CMK (cell line): ENCODE data around the gene CPXM1.
"Not testable (repeated sequence)": the region's sequence is repeated elsewhere in the genome, so short reads cannot be mapped to it uniquely, and the experiment has no call there.

Experiments
- DNase-seq: peaks from one replicate; pipeline ENCODE4 v3.0.0-alpha.2; 2010; ENCODE audit warnings: low read depth

CPXM1 gene

GRCh38 chr20:2800521-2801285 lies at the start of gene CPXM1:
Gene CPXM1 (minus strand): TSS chr20:2800627. CDS start chr20:2800572, 55 bp downstream.
- DNase-seq: peak; percentile 98

- DNase-seq: no peak
Measured at GRCh38 chr20:2849529-2849928, 49.1 kb upstream of the CPXM1 start.

GRCh38 chr20:2847802-2848201 lies 47.4 kb upstream of the CPXM1 start:
- DNase-seq: no peak

- no peak for DNase-seq
Measured at GRCh38 chr20:2846698-2847097, 46.3 kb upstream of the CPXM1 start.

GRCh38 chr20:2845607-2846006 lies 45.2 kb upstream of the CPXM1 start:
- no peak for DNase-seq

- peak; percentile 61 for DNase-seq
Measured at GRCh38 chr20:2840967-2841531, 40.6 kb upstream of the CPXM1 start.

- peak; percentile 83 for DNase-seq
Measured at GRCh38 chr20:2840138-2840966, 39.9 kb upstream of the CPXM1 start, which contains the start of the genes PCED1A and VPS16. Gene PCED1A (minus strand): TSS chr20:2840655. CDS start chr20:2839912, 743 bp downstream. Gene VPS16 (plus strand): TSS chr20:2840745. CDS start chr20:2840775, 30 bp downstream.

- no peak for DNase-seq
Measured at GRCh38 chr20:2839732-2840137, 39.3 kb upstream of the CPXM1 start.

- no peak for DNase-seq
Measured at GRCh38 chr20:2838847-2839671, 38.6 kb upstream of the CPXM1 start.

- no peak for DNase-seq
Measured at GRCh38 chr20:2838170-2838797, 37.9 kb upstream of the CPXM1 start.

GRCh38 chr20:2837221-2837960 lies 37.0 kb upstream of the CPXM1 start:
- no peak for DNase-seq

GRCh38 chr20:2836035-2836434 lies 35.6 kb upstream of the CPXM1 start:
- no peak for DNase-seq

GRCh38 chr20:2835331-2835796 lies 34.9 kb upstream of the CPXM1 start:
- DNase-seq: no peak

- no peak for DNase-seq
Measured at GRCh38 chr20:2834401-2835110, 34.1 kb upstream of the CPXM1 start.

GRCh38 chr20:2833761-2834160 lies 33.3 kb upstream of the CPXM1 start:
- no peak for DNase-seq

- not testable (repeated sequence) for DNase-seq
Measured at GRCh38 chr20:2831206-2831605, 30.8 kb upstream of the CPXM1 start.

GRCh38 chr20:2829376-2829775 lies 28.9 kb upstream of the CPXM1 start:
- no peak for DNase-seq

- no peak for DNase-seq
Measured at GRCh38 chr20:2826655-2827054, 26.2 kb upstream of the CPXM1 start.

- peak; percentile 30 for DNase-seq
Measured at GRCh38 chr20:2825761-2826160, 25.3 kb upstream of the CPXM1 start.

- DNase-seq: peak; percentile 49
Measured at GRCh38 chr20:2822073-2822472, 21.6 kb upstream of the CPXM1 start.
